Measurements from ENCODE around the gene SORBS2. TPM values are rescaled to one million over a fixed set of nuclear protein-coding genes. Genes with fewer than 3 reads are reported as not detected.

The SORBS2 gene
- total RNA-seq, 1 experiment from 2014 or later = 8.4 TPM

- intact Hi-C loops (cut with micrococcal nuclease; ENCODE audit: unreplicated experiment) = no loop called here
- Histone ChIP-seq H3K4me1 (ENCODE audit: control insufficient read depth, insufficient read depth, low read length) (no peaks in the 10 kb centered on the region), H3K4me3 (ENCODE audit: low read depth in 2 of 2, low read length in 2 of 2) (no peak overlapping the region), H3K27ac (ENCODE audit: low read length) (no peak overlapping the region), H3K27me3 (ENCODE audit: control insufficient read depth, insufficient read depth, low read length) (no peaks in the 10 kb centered on the region), H3K9me3 (ENCODE audit: control insufficient read depth, insufficient read depth, low read depth, low read length) (no peaks in the 10 kb centered on the region), H3K36me3 (ENCODE audit: control insufficient read depth, insufficient read depth, low read length) (no peaks in the 10 kb centered on the region)
- POLR2A ChIA-PET = no interaction called here
- in situ Hi-C loops (cut with HindIII; ENCODE audit: low pct_unique_long_range_greater_than_20kb, low sequenced_read_pairs) = no loop called here
- CTCF ChIA-PET = no interaction called here
- no TSS peak for BruUV-seq (replicated peaks)
- ATAC-seq (no peak), DNase-seq (ENCODE audit: low read depth, low spot score) (no peak)
- TF ChIP-seq TCF7L2 (IDR thresholded peaks at IDR 0.05; ENCODE audit: low read depth, low read length) (no peak), POLR2AphosphoS5 (IDR thresholded peaks at IDR 0.05; ENCODE audit: low read depth, low read length) (no peak), SIN3A (IDR thresholded peaks at IDR 0.05; ENCODE audit: borderline replicate concordance, insufficient read depth, low read depth, low read length) (no peak), REST (IDR thresholded peaks at IDR 0.05; ENCODE audit: insufficient read depth in 1 of 2, low read depth in 2 of 2, low read length in 1 of 2) (no peak), CTCF (IDR thresholded peaks at IDR 0.05) (no peak)
These were observed 111.9 kb downstream of the SORBS2 start for GRCh38 chr4:185700048-185700447.

- ChIA-PET POLR2A (no interaction called here), CTCF (no interaction called here)
- intact Hi-C loops (cut with micrococcal nuclease; ENCODE audit: unreplicated experiment) = no loop called here
- in situ Hi-C loops (cut with HindIII; ENCODE audit: low pct_unique_long_range_greater_than_20kb, low sequenced_read_pairs) = no loop called here
- Histone ChIP-seq H3K4me3 (ENCODE audit: low read depth in 2 of 2, low read length in 2 of 2) (no peak overlapping the region), H3K9me3 (ENCODE audit: control insufficient read depth, insufficient read depth, low read depth, low read length) (no peaks in the 10 kb centered on the region), H3K36me3 (ENCODE audit: control insufficient read depth, insufficient read depth, low read length) (no peaks in the 10 kb centered on the region), H3K27me3 (ENCODE audit: control insufficient read depth, insufficient read depth, low read length) (no peaks in the 10 kb centered on the region), H3K4me1 (ENCODE audit: control insufficient read depth, insufficient read depth, low read length) (no peaks in the 10 kb centered on the region), H3K27ac (ENCODE audit: low read length) (no peak overlapping the region)
- ATAC-seq (no peak), DNase-seq (ENCODE audit: low read depth, low spot score) (no peak)
- no TSS peak for BruUV-seq (replicated peaks)
- TF ChIP-seq REST (IDR thresholded peaks at IDR 0.05; ENCODE audit: insufficient read depth in 1 of 2, low read depth in 2 of 2, low read length in 1 of 2) (no peak), CTCF (IDR thresholded peaks at IDR 0.05) (no peak), SIN3A (IDR thresholded peaks at IDR 0.05; ENCODE audit: borderline replicate concordance, insufficient read depth, low read depth, low read length) (no peak), POLR2AphosphoS5 (IDR thresholded peaks at IDR 0.05; ENCODE audit: low read depth, low read length) (no peak), TCF7L2 (IDR thresholded peaks at IDR 0.05; ENCODE audit: low read depth, low read length) (no peak)
These were observed 114.5 kb downstream of the SORBS2 start for GRCh38 chr4:185697488-185697887.
